ENCODE measurements around the gene ASPG.

GRCh38 chr14:104142946-104143470 lies 57.5 kb downstream of the ASPG start:
- no peak for TF ChIP-seq ZNF473 (tag by site-specific recombination; IDR thresholded peaks at IDR 0.05)
- TF ChIP-seq ZNF362 (tag by site-specific recombination; IDR thresholded peaks at IDR 0.05), result no peak
- TF ChIP-seq ZNF292 (tag by site-specific recombination; IDR thresholded peaks at IDR 0.05; ENCODE audit: borderline replicate concordance, low read depth), result no peak
- TF ChIP-seq ZNF391 (tag by site-specific recombination; IDR thresholded peaks at IDR 0.05; ENCODE audit: borderline replicate concordance, low read depth), result no peak
- no peak for TF ChIP-seq ZNF48 (tag by site-specific recombination; IDR thresholded peaks at IDR 0.05)
- no peak for TF ChIP-seq CTCF (tag by site-specific recombination; IDR thresholded peaks at IDR 0.05)
- TF ChIP-seq SCRT2 (tag by site-specific recombination; IDR thresholded peaks at IDR 0.05), result no peak
- TF ChIP-seq OSR2 (tag by site-specific recombination; IDR thresholded peaks at IDR 0.05), result no peak
- no peak for TF ChIP-seq KLF7 (tag by site-specific recombination; IDR thresholded peaks at IDR 0.05; ENCODE audit: borderline replicate concordance)
- TF ChIP-seq PATZ1 (tag by site-specific recombination; IDR thresholded peaks at IDR 0.05), result no peak
- no peak for TF ChIP-seq ZNF707 (tag by site-specific recombination; IDR thresholded peaks at IDR 0.05)

Data from HEK293 (cell line).